ENCODE data around the gene NKTR. TPM values are rescaled to one million over a fixed set of nuclear protein-coding genes. Genes with fewer than 3 reads are reported as not detected.

Gene NKTR
- total and polyA plus RNA-seq, 3 donors from 2014 or later, result 42.2 to 203 (median 175) TPM

- H3K4me1 ChIP-seq, result peaks cover 35% of the 10 kb centered on the region
- no peak for TF ChIP-seq POLR2A (IDR thresholded peaks at IDR 0.05)
- no peak for TF ChIP-seq CTCF (IDR thresholded peaks at IDR 0.05)
- H3K27me3 ChIP-seq, result no peaks in the 10 kb centered on the region
- no peaks in the 10 kb centered on the region for H3K36me3 ChIP-seq (ENCODE audit: low read depth, missing control alignments)
- peak overlapping the region; percentile 88 to 94 for H3K27ac ChIP-seq
- DNase-seq, result no peak
- no peaks in the 10 kb centered on the region for H3K9me3 ChIP-seq
- 42% methylated on average over 4 of the region's 4 CpGs; no CpG with 5 or more reads in 1 of the 2 donors for WGBS, 2 donors
- intact Hi-C loops (cut with DNase I; ENCODE audit: low total_unique reads), result loop anchor here (10.0 kb wide), 1 partner anchor 61 kb away; the partner anchor contains the start of gene SS18L2
- peak overlapping the region in 1 of 2 donors; percentile 72 for H3K4me3 ChIP-seq
Measured at GRCh38 chr3:42655331-42655888, 54.9 kb downstream of the NKTR start.

GRCh38 chr3:42655980-42656679 is 55.6 kb downstream of the NKTR start:
- peaks cover 35% of the 10 kb centered on the region for H3K4me1 ChIP-seq
- no peak overlapping the region for H3K4me3 ChIP-seq
- intact Hi-C loops (cut with DNase I; ENCODE audit: low total_unique reads), result loop anchor here (10.0 kb wide), 1 partner anchor 61 kb away; the partner anchor contains the start of gene SS18L2

GRCh38 chr3:42656680-42657610 is 56.5 kb downstream of the NKTR start:
- Histone ChIP-seq H3K9me3 (no peaks in the 10 kb centered on the region), H3K4me3 (no peak overlapping the region), H3K27ac (no peak overlapping the region), H3K36me3 (ENCODE audit: low read depth, missing control alignments) (no peaks in the 10 kb centered on the region), H3K4me1 (peaks cover 34% of the 10 kb centered on the region), H3K27me3 (no peaks in the 10 kb centered on the region)
- DNase-seq, result no peak
- intact Hi-C loops (cut with DNase I; ENCODE audit: low total_unique reads), result loop anchor here (10.0 kb wide), 1 partner anchor 62 kb away; the partner anchor contains the start of gene SS18L2
- WGBS, 2 donors, result 84 to 90% methylated on average over 4 to 8 of the region's 9 CpGs
- no peak for TF ChIP-seq POLR2A (IDR thresholded peaks at IDR 0.05)
- no peak for TF ChIP-seq CTCF (IDR thresholded peaks at IDR 0.05)

More at GRCh38 chr3:42655980-42656679, 55.6 kb downstream of the NKTR start:
- no peak overlapping the region for H3K27ac ChIP-seq
- H3K27me3 ChIP-seq, result no peaks in the 10 kb centered on the region
- WGBS, 2 donors, result 84 to 85% methylated on average over 6 of the region's 6 CpGs
- no peaks in the 10 kb centered on the region for H3K9me3 ChIP-seq
- no peaks in the 10 kb centered on the region for H3K36me3 ChIP-seq (ENCODE audit: low read depth, missing control alignments)
- DNase-seq, result no peak
- TF ChIP-seq CTCF (IDR thresholded peaks at IDR 0.05), result no peak
- TF ChIP-seq POLR2A (IDR thresholded peaks at IDR 0.05), result no peak

- peaks cover 26% of the 10 kb centered on the region for H3K4me1 ChIP-seq
- no peaks in the 10 kb centered on the region for H3K27me3 ChIP-seq
- intact Hi-C loops (cut with DNase I; ENCODE audit: low total_unique reads), result loop anchor here (10.0 kb wide), 1 partner anchor 63 kb away; the partner anchor contains the start of gene SS18L2
- DNase-seq, result no peak
- no peak overlapping the region for H3K4me3 ChIP-seq
- H3K27ac ChIP-seq, result no peak overlapping the region
- TF ChIP-seq POLR2A (IDR thresholded peaks at IDR 0.05) (no peak), CTCF (IDR thresholded peaks at IDR 0.05) (no peak)
- H3K9me3 ChIP-seq, result no peaks in the 10 kb centered on the region
- WGBS, 2 donors, result 79 to 93% methylated on average over 4 of the region's 4 CpGs
- H3K36me3 ChIP-seq (ENCODE audit: low read depth, missing control alignments), result no peaks in the 10 kb centered on the region
Measured at GRCh38 chr3:42657675-42658074, 57.2 kb downstream of the NKTR start.

Data from testis (tissue), 3 donors.